Right atrium auricular region (tissue), 2 donors: ENCODE results near the gene SHISA4. TPM values are rescaled to one million over a fixed set of nuclear protein-coding genes. Genes with fewer than 3 reads are reported as not detected.

Experiments
- DNase-seq: peaks from one replicate; pipeline ENCODE4 v3.0.0-alpha.2; 2019; ENCODE audit warnings: low spot score
- H3K27ac ChIP-seq, 2 donors: fragments of 200-600 bp; sonication (generic); 1 replicate in 1 of 2; 2 replicates in 1 of 2; pipeline ENCODE4 v1.5.1; 2016 to 2019
- H3K27me3 ChIP-seq, 2 donors: fragments of 200-600 bp; sonication (generic); one replicate each; pipeline versions ENCODE4 v1.5.1 to v1.6.0; 2017 to 2019
- H3K36me3 ChIP-seq: fragments of 200-600 bp; sonication (generic); one replicate; pipeline ENCODE4 v1.5.1; 2016
- H3K4me1 ChIP-seq, 2 donors: fragments of 200-600 bp; sonication (generic); one replicate each; pipeline versions ENCODE4 v1.5.1 to v1.6.0; 2017 to 2019
- H3K4me3 ChIP-seq, 2 donors: fragments of 200-600 bp; sonication (generic); 1 replicate in 1 of 2; 2 replicates in 1 of 2; pipeline ENCODE4 v1.5.1; 2017 to 2019; ENCODE audit warnings: mild to moderate bottlenecking in 1 of 2, moderate library complexity in 1 of 2
- H3K9me3 ChIP-seq, 2 donors: fragments of 200-600 bp; sonication (generic); one replicate each; pipeline ENCODE4 v1.5.1; 2019
- CTCF ChIP-seq, 2 donors: fragments of 200-600 bp; sonication (generic); IDR thresholded peaks; one replicate each; pipeline ENCODE4 v1.5.1; 2019; ENCODE audit warnings: antibody characterized with exemption in 2 of 2
- total RNA-seq, 2 donors: library from RNA; depleted of rRNA; stranded (reverse); fragments of >200 nt; gene quantifications; one replicate each; pipeline ENCODE4 v1.1.0, GENCODE V29; 2016

Gene SHISA4
- total RNA-seq, 2 donors from 2014 or later, result 74.2 to 176 TPM

DNA sequence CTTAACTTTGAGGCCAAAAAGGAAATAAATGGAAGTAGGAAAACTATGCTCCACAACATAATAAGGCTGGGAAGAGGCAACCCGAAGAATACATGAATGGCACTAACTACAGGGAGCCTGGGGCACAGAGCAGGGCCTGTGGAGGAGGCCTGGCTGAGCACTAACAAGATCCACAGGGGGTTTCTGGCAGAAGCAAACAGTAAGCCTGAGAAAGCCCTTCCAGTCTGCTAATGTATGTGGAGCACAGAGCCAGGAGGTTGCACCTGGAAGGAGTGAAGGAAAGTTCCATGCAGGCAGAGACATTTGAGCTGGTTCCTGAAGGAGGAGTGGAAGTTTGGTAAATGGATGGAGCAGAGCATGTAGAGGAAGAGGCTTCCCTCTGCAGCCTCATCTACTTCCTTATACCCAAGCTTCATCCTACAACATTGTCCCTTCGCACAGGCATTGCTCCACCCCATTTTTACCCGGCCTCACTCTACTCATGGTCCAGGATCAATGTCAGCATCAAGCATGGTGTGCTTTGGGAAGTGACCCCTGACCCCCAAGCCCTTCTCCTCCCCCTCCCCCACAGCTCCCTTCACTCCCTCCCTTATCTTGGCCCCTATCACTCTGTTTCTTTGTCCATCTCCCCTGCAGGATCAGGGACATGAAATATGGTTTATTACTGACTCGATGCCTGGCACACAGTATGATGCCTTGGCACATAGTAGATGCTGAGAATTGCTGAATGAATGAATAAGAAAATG is 23.3 kb downstream of the SHISA4 start:
- peak overlapping the region in 1 of 2 donors; percentile 29 for H3K27ac ChIP-seq
- H3K9me3 ChIP-seq, result no peaks in the 10 kb centered on the region
- DNase-seq, result no peak
- H3K27me3 ChIP-seq, result no peaks in the 10 kb centered on the region
- H3K4me3 ChIP-seq, result no peak overlapping the region
- H3K36me3 ChIP-seq, result no peaks in the 10 kb centered on the region
- H3K4me1 ChIP-seq, result peaks cover 0 to 23% of the 10 kb centered on the region in 2 donors
- no peak for TF ChIP-seq CTCF (IDR thresholded peaks at IDR 0.05)

DNA sequence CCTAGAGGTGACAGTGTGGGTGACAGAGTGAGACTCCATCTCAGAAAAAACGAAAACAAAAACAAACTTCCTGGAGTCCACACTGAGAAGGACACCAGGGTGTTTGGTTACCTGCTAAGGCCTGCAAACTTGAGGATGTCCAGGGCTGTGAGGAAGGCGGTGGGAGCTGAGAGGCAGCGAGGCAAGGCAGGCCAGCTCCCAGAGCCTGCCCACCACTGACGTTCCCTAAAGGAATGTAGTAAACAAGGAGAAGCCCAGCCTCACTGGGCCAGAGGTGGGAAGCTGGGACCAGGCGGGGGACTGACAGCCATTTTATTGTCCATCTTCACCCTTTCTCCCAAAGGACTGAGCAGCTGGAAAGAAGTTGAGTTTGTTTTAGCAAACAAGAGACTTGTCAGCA is 24.1 kb downstream of the SHISA4 start:
- Histone ChIP-seq H3K27ac (peak overlapping the region in 1 of 2 donors; percentile 79), H3K27me3 (no peaks in the 10 kb centered on the region), H3K9me3 (no peaks in the 10 kb centered on the region), H3K36me3 (no peaks in the 10 kb centered on the region), H3K4me1 (peaks cover 0 to 23% of the 10 kb centered on the region in 2 donors), H3K4me3 (no peak overlapping the region)
- no peak for TF ChIP-seq CTCF (IDR thresholded peaks at IDR 0.05)
- no peak for DNase-seq

- H3K4me1 ChIP-seq, result peaks cover 0 to 40% of the 10 kb centered on the region in 2 donors
- no peaks in the 10 kb centered on the region for H3K27me3 ChIP-seq
- H3K36me3 ChIP-seq, result no peaks in the 10 kb centered on the region
- peak overlapping the region in 1 of 2 donors; percentile 79 for H3K27ac ChIP-seq
- H3K9me3 ChIP-seq, result no peaks in the 10 kb centered on the region
- H3K4me3 ChIP-seq, result no peak overlapping the region
- no peak for DNase-seq
- TF ChIP-seq CTCF (IDR thresholded peaks at IDR 0.05), result no peak
These were observed 25.9 kb downstream of the SHISA4 start for GRCh38 chr1:201914456-201915235.

DNA sequence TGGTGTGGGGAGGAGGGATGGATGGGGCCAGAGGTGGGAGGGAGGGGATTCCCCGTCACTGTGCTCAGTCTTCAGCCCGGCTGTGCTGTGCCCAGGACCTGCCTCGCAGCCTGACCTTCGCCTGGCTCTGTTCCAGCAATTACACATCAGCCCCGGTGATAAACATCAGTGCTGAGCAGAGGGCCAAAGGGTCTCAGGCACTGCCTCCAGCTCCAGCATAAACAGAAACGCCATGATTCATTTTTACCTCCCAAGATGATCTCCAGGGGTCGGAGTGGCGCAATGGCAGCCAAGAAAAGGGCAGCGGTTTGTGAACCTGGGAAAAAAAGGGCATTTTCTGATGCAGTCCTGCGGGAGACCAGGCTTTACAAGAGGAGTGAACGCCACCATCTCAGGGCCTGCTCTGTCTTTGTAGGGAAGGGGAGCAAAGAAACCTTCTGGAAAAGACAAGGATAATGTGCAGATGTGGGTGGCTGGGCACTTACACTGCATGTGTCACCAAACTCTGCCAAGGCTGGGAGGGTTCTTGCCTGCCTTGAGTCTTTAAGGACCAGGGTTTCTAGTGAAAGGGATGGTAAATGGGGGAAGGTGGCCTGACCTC is 28.1 kb downstream of the SHISA4 start:
- DNase-seq, result peak; percentile 89
- Histone ChIP-seq H3K27ac (peak overlapping the region; percentile 77 to 79), H3K4me3 (no peak overlapping the region), H3K4me1 (peaks cover 0 to 46% of the 10 kb centered on the region in 2 donors), H3K9me3 (no peaks in the 10 kb centered on the region), H3K27me3 (no peaks in the 10 kb centered on the region), H3K36me3 (no peaks in the 10 kb centered on the region)
- no peak for TF ChIP-seq CTCF (IDR thresholded peaks at IDR 0.05)

- Histone ChIP-seq H3K27me3 (no peaks in the 10 kb centered on the region), H3K27ac (peak overlapping the region; percentile 77 to 79), H3K4me3 (no peak overlapping the region), H3K36me3 (no peaks in the 10 kb centered on the region), H3K9me3 (no peaks in the 10 kb centered on the region), H3K4me1 (peaks cover 0 to 46% of the 10 kb centered on the region in 2 donors)
- no peak for DNase-seq
- no peak for TF ChIP-seq CTCF (IDR thresholded peaks at IDR 0.05)
These were observed 28.8 kb downstream of the SHISA4 start for GRCh38 chr1:201917362-201918033.
